Measurements from ENCODE around the gene CWH43. TPM values are rescaled to one million over a fixed set of nuclear protein-coding genes. Genes with fewer than 3 reads are reported as not detected.
"Not testable (repeated sequence)": the region's sequence is repeated elsewhere in the genome, so short reads cannot be mapped to it uniquely, and the experiment has no call there.

Gene CWH43
- total RNA-seq, 2 experiments from 2014 or later = not detected

DNA sequence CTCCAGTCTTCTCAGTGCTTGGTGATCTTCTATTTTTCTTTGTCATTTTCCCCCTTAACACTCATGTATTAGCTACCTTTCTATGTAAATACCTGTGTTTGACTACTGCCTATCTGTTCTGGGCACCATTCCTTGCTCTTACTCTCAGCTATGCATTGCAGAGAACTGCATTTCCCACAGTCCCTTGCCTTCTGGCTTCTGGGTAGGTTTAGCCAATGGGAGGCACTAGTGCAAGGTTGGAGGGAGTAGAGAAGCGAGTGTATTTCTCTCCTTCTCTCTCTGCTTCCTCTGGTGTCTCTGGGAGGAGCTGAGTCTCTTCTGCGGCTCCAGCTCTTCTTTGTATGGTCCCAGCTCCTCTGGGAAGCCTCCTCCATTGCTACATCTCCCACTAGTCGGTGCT, 50.5 kb downstream of the CWH43 start:
- Mint-ChIP-seq H3K27me3 (ENCODE audit: low read depth) (peaks cover 7% of the 10 kb centered on the region), H3K4me3 (no peak overlapping the region), H3K4me1 (ENCODE audit: low read depth) (no peaks in the 10 kb centered on the region), H3K36me3 (ENCODE audit: low read depth) (no peaks in the 10 kb centered on the region), H3K27ac (no peak overlapping the region), H3K9me3 (no peaks in the 10 kb centered on the region)
- CTCF ChIA-PET = interaction anchor here (0.6 kb wide), 2 partner anchors 105 to 692 kb away, joined by 3 read pairs; no protein-coding TSS in a partner anchor
- intact Hi-C loops (cut with micrococcal nuclease) = no loop called here
- DNase-seq = no peak

DNA sequence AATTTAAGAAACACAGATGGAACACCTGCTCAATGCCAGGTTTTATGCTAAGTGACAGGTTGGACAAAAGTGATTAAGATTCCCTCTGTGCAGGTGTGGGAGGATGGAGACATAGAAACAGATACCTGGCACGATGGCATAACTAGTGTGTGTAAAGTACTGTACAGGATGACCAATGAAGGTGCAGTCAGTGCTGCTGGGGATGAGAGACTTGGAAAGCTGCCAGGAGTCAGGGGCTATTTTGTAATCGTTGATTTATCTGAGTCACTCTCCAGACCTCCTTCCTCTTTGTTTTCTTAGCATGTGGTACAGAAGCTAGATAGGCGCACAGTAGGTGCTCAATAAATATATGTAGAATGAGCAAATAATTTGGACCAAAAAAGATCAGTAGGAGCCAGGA, 58.2 kb downstream of the CWH43 start:
- CTCF ChIA-PET = no interaction called here
- Mint-ChIP-seq H3K4me3 (no peak overlapping the region), H3K36me3 (ENCODE audit: low read depth) (no peaks in the 10 kb centered on the region), H3K27me3 (ENCODE audit: low read depth) (peaks cover 3% of the 10 kb centered on the region), H3K9me3 (no peaks in the 10 kb centered on the region), H3K27ac (no peak overlapping the region), H3K4me1 (ENCODE audit: low read depth) (no peaks in the 10 kb centered on the region)
- no peak for DNase-seq
- intact Hi-C loops (cut with micrococcal nuclease) = no loop called here

DNA sequence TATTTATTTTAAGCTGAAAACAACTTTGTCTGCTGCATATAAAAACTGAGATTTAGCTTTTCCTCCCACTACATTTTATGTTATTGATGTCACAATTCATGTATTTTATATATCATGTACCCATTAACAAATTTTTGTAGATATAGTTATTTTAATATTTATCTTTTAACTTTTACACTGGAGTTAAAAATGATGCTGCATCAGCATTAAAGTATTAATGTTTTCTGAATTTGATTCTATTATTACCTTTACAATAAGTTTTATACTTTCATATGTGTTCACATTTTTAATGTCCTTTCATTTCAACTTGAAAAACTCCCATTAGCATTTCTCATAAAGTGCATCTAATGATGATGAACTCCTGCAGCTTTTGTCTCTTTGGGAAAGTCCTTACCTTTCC, 72.2 kb downstream of the CWH43 start:
- DNase-seq = no peak
- no peaks in the 10 kb centered on the region for H3K4me1 Mint-ChIP-seq (ENCODE audit: low read depth)
- no peaks in the 10 kb centered on the region for H3K36me3 Mint-ChIP-seq (ENCODE audit: low read depth)
- intact Hi-C loops (cut with micrococcal nuclease) = no loop called here
- H3K9me3 Mint-ChIP-seq = peaks cover 10% of the 10 kb centered on the region
- peaks cover 2% of the 10 kb centered on the region for H3K27me3 Mint-ChIP-seq (ENCODE audit: low read depth)
- CTCF ChIA-PET = interaction anchor here (0.5 kb wide), 1 partner anchor 321 kb away, joined by 3 read pairs; no protein-coding TSS in a partner anchor
- H3K4me3 Mint-ChIP-seq = no peak overlapping the region
- no peak overlapping the region for H3K27ac Mint-ChIP-seq

DNA sequence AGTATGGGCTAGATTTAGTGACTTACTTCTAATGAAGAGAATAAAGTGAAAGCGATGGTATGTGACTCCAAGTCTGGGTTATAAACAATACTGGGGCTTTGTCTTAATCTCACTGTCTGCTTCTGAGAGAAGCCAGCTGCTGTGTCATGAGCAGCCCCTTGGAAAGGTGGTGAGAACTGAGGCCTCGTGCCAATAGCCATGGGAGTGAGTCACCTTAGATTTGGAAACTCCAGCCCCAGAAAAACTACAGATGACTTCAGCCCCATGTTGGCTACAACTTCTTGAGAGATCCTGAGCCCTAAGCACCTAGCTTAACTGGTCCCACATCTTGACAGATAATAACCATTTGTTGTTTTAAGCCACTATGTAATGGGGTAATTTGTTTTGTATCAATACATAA, 77.6 kb downstream of the CWH43 start:
- DNase-seq = no peak
- no peaks in the 10 kb centered on the region for H3K36me3 Mint-ChIP-seq (ENCODE audit: low read depth)
- no peaks in the 10 kb centered on the region for H3K27me3 Mint-ChIP-seq (ENCODE audit: low read depth)
- CTCF ChIA-PET = no interaction called here
- intact Hi-C loops (cut with micrococcal nuclease) = no loop called here
- H3K4me3 Mint-ChIP-seq = no peak overlapping the region
- no peaks in the 10 kb centered on the region for H3K4me1 Mint-ChIP-seq (ENCODE audit: low read depth)
- peaks cover 9% of the 10 kb centered on the region for H3K9me3 Mint-ChIP-seq
- H3K27ac Mint-ChIP-seq = no peak overlapping the region

DNA sequence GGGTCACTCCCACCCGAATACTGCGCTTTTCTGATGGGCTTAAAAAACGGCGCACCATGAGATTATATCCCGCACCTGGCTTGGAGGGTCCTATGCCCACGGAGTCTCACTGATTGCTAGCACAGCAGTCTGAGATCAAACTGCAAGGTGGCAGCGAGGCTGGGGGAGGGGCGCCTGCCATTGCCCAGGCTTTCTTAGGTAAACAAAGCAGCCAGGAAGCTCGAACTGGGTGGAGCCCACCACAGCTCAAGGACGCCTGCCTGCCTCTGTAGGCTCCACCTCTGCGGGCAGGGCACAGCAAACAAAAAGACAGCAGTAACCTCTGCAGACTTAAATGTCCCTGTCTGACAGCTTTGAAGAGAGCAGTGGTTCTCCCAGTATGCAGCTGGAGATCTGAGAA, 86.1 kb downstream of the CWH43 start:
- H3K36me3 Mint-ChIP-seq (ENCODE audit: low read depth); H3K27me3 Mint-ChIP-seq (ENCODE audit: low read depth); intact Hi-C loops (cut with micrococcal nuclease); H3K4me1 Mint-ChIP-seq (ENCODE audit: low read depth); DNase-seq; H3K9me3 Mint-ChIP-seq; H3K4me3 Mint-ChIP-seq; H3K27ac Mint-ChIP-seq; CTCF ChIA-PET: not testable (repeated sequence)

DNA sequence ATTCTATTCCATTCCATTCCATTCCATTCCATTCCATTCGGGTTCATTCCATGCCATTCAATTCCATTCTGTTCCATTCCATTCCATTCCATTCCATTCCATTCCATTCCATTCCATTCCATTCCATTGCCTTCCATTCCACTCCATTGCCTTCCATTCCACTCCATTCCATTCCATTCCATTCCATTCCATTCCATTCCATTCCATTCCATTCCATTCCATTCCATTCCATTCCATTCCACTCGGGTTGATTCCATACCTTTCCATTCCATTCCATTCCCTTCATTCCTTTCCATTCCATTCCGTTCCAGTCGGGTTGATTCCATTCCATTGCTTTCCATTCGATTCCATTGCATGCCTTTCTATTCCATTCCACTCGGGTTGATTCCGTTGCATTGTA, 105.8 kb downstream of the CWH43 start:
- peaks cover 29% of the 10 kb centered on the region for H3K36me3 Mint-ChIP-seq (ENCODE audit: low read depth)
- H3K4me1 Mint-ChIP-seq (ENCODE audit: low read depth); CTCF ChIA-PET; H3K4me3 Mint-ChIP-seq; H3K27ac Mint-ChIP-seq; intact Hi-C loops (cut with micrococcal nuclease); DNase-seq; H3K27me3 Mint-ChIP-seq (ENCODE audit: low read depth): not testable (repeated sequence)
- peaks cover 32% of the 10 kb centered on the region for H3K9me3 Mint-ChIP-seq

DNA sequence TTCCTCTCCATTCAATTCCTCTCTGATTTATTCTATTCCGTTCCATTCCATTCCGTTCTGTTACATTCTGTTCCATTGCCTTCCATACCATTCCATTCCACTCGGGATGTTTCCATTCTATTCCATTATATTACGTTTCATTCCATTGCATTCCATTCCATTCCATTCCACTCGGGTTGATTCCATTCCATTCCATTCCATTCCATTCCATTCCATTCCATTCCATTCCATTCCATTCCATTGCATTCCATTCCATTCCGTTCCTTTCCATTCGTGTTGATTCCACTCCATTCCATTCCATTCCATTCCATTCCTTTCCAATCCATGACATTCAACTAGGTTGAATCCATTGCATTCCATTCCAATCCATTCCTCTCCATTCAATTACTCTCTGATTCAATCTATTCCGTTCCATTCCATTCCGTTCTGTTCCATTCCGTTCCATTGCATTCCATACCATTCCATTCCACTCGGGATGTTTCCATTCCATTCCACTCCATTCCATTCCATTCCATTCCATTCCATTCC, 106.6 kb downstream of the CWH43 start:
- H3K27ac Mint-ChIP-seq; H3K4me1 Mint-ChIP-seq (ENCODE audit: low read depth); H3K4me3 Mint-ChIP-seq; CTCF ChIA-PET; H3K27me3 Mint-ChIP-seq (ENCODE audit: low read depth); intact Hi-C loops (cut with micrococcal nuclease); DNase-seq: not testable (repeated sequence)
- peaks cover 37% of the 10 kb centered on the region for H3K36me3 Mint-ChIP-seq (ENCODE audit: low read depth)
- H3K9me3 Mint-ChIP-seq = peaks cover 40% of the 10 kb centered on the region

DNA sequence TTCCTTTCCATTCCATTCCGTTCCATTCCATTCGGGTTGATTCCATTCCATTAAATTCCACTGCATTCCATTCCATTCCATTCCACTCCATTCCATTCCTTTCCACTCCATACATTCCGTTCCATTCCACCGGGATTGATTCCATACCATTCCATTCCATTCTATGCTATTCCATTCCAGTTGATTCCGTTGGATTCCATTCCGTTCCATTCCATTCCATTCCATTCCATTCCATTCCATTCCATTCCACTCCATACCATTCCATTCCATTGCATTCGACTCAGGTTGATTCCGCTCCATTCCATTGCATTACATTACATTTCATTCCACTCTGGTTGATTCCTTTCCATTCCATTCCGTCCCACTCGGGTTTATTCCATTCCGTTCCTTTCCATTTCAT, 110.1 kb downstream of the CWH43 start:
- H3K36me3 Mint-ChIP-seq (ENCODE audit: low read depth) = peaks cover 62% of the 10 kb centered on the region
- H3K4me1 Mint-ChIP-seq (ENCODE audit: low read depth); CTCF ChIA-PET; intact Hi-C loops (cut with micrococcal nuclease); H3K4me3 Mint-ChIP-seq; DNase-seq; H3K27me3 Mint-ChIP-seq (ENCODE audit: low read depth); H3K27ac Mint-ChIP-seq: not testable (repeated sequence)
- peaks cover 64% of the 10 kb centered on the region for H3K9me3 Mint-ChIP-seq

DNA sequence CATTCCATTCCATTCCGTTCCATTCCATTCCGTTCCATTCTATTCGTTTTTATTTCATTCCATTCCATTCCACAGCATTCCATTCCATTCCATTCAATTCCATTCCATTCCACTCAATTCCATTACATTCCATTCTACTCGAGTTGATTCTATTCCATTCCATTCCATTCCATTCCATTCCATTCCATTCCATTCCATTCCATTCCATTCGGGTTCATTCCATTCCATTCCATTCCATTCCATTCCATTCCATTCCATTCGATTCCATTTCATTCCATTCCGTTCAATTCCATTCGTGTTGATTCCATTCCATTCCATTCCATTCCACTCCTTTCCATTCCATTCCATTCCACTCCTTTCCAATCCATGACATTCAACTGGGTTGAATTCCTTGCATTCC, 110.6 kb downstream of the CWH43 start:
- intact Hi-C loops (cut with micrococcal nuclease); H3K27ac Mint-ChIP-seq; H3K4me1 Mint-ChIP-seq (ENCODE audit: low read depth); DNase-seq; CTCF ChIA-PET; H3K27me3 Mint-ChIP-seq (ENCODE audit: low read depth); H3K4me3 Mint-ChIP-seq: not testable (repeated sequence)
- Mint-ChIP-seq H3K9me3 (peaks cover 64% of the 10 kb centered on the region), H3K36me3 (ENCODE audit: low read depth) (peaks cover 61% of the 10 kb centered on the region)

DNA sequence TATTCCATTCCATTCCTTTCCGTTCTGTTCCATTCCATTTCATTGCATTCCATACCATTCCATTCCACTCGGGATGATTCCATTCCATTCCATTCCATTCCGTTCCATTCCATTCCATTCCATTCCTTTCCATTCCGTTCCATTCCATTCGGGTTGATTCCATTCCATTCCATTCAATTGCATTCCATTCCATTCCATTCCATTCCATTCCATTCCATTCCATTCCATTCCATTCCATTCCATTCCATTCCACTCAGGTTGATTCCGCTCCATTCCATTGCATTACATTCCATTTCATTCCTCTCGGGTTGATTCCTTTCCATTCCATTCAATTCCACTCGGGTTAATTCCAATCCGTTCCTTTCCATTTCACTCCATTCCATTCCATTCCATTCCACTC, 111.0 kb downstream of the CWH43 start:
- intact Hi-C loops (cut with micrococcal nuclease) = not testable (repeated sequence)
- peaks cover 59% of the 10 kb centered on the region for H3K9me3 Mint-ChIP-seq

DNA sequence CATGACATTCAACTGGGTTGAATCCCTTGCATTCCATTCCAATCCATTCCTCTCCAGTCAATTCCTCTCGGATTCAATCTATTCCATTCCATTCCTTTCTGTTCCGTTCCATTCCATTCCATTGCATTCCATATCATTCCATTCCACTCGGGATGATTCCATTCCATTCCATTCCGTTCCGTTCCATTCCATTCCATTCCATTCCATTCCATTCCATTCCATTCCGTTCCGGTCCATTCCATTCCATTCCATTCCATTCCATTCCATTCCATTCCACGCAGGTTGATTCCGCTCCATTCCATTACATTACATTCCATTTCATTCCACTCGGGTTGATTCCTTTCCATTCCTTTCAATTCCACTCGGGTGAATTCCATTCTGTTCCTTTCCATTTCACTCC, 111.4 kb downstream of the CWH43 start:
- H3K4me3 Mint-ChIP-seq; DNase-seq; H3K4me1 Mint-ChIP-seq (ENCODE audit: low read depth); H3K27ac Mint-ChIP-seq; intact Hi-C loops (cut with micrococcal nuclease); H3K27me3 Mint-ChIP-seq (ENCODE audit: low read depth); CTCF ChIA-PET: not testable (repeated sequence)
- Mint-ChIP-seq H3K9me3 (peaks cover 59% of the 10 kb centered on the region), H3K36me3 (ENCODE audit: low read depth) (peaks cover 57% of the 10 kb centered on the region)

More for the DNA sequence above, 111.0 kb downstream of the CWH43 start:
- H3K4me3 Mint-ChIP-seq; H3K27ac Mint-ChIP-seq; DNase-seq; H3K4me1 Mint-ChIP-seq (ENCODE audit: low read depth); H3K27me3 Mint-ChIP-seq (ENCODE audit: low read depth); CTCF ChIA-PET: not testable (repeated sequence)
- peaks cover 57% of the 10 kb centered on the region for H3K36me3 Mint-ChIP-seq (ENCODE audit: low read depth)

DNA sequence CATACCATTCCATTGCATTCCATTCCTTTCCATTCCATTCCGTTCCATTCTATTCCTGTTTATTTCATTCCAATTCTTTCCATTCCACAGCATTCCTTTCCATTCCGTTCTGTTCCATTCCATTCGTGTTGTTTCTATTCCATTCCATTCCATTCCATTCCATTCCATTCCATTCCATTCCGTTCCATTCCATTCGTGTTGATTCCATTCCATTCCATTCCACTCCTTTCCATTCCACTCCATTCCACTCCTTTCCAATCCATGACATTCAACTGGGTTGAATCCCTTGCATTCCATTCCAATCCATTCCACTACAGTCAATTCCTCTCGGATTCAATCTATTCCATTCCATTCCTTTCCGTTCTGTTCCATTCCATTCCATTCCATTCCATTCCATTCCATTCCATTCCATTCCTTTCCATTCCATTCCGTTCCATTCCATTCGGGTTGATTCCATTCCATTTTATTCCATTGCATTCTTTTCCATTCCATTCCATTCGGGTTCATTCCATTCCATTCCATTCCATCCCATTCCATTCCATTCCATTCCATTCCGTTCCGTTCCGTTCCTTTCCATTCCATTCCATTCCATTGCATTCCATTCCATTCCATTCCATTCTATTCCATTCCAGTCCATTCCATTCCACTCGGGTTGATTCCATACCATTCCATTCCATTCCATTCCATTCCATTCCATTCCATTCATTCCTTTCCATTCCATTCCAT, 112.1 kb downstream of the CWH43 start:
- H3K4me1 Mint-ChIP-seq (ENCODE audit: low read depth); intact Hi-C loops (cut with micrococcal nuclease); DNase-seq; H3K27ac Mint-ChIP-seq; CTCF ChIA-PET; H3K27me3 Mint-ChIP-seq (ENCODE audit: low read depth); H3K4me3 Mint-ChIP-seq: not testable (repeated sequence)
- peaks cover 61% of the 10 kb centered on the region for H3K9me3 Mint-ChIP-seq
- H3K36me3 Mint-ChIP-seq (ENCODE audit: low read depth) = peaks cover 58% of the 10 kb centered on the region

DNA sequence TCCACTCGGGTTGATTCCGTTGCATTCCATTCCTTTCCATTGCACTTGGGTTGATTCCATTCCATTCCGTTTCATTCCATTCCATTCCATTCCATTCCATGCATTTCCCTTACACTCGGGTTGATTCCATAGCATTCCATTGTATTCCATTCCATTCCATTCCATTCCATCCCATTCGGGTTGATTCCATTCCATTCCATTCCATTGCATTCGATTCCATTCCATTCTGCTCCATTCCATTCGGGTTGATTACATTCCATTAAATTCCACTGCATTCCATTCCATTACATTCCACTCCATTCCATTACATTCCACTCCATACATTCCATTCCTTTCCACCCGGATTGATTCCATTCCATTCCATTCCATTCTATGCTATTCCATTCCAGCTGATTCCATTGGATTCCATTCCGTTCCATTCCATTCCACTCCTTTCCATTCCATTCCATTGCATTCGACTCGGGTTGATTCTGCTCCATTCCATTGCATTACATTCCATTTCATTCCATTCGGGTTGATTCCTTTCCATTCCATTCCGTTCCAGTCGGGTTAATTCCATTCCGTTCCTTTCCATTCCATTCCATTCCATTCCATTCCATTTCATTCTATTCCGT, 113.9 kb downstream of the CWH43 start:
- H3K4me1 Mint-ChIP-seq (ENCODE audit: low read depth); H3K27me3 Mint-ChIP-seq (ENCODE audit: low read depth); CTCF ChIA-PET; intact Hi-C loops (cut with micrococcal nuclease); DNase-seq; H3K27ac Mint-ChIP-seq; H3K4me3 Mint-ChIP-seq: not testable (repeated sequence)
- Mint-ChIP-seq H3K9me3 (peaks cover 76% of the 10 kb centered on the region), H3K36me3 (ENCODE audit: low read depth) (peaks cover 69% of the 10 kb centered on the region)
